Bronchial epithelial cell (primary cell): ENCODE results near the gene PISD. TPM values are rescaled to one million over a fixed set of nuclear protein-coding genes. Genes with fewer than 3 reads are reported as not detected.
"Not testable (repeated sequence)": the region's sequence is repeated elsewhere in the genome, so short reads cannot be mapped to it uniquely, and the experiment has no call there.

Source experiments
- DNase-seq: peaks from one replicate; pipeline ENCODE4 v3.0.0-alpha.2; 2010; ENCODE audit warnings: low read depth
- FAIRE-seq: peaks from 2 replicates; lab custom pipeline; 2011; peaks lifted over from hg19 to GRCh38; lab: Jason Lieb, UNC
- H3K27me3 ChIP-seq: 2 replicates; pipeline ENCODE4 v1.5.1; 2011; ENCODE audit warnings: low read length; ENCODE audit not compliant: control insufficient read depth, insufficient read depth
- H3K36me3 ChIP-seq: 2 replicates; pipeline ENCODE4 v1.5.1; 2011; ENCODE audit warnings: low read length; ENCODE audit not compliant: control insufficient read depth, insufficient read depth
- H3K4me3 ChIP-seq: 2 replicates; pipeline ENCODE4 v1.5.1; 2011; ENCODE audit warnings: mild to moderate bottlenecking, low read depth, low read length, control low read depth
- CTCF ChIP-seq: IDR thresholded peaks from 2 replicates; pipeline ENCODE4 v1.5.1; 2011; ENCODE audit warnings: mild to moderate bottlenecking, moderate library complexity, low read length, control low read depth, inconsistent platforms; ENCODE audit not compliant: insufficient read depth, severe bottlenecking
- total RNA-seq: library from RNA; depleted of rRNA; stranded (reverse); fragments of >200 nt; gene quantifications from 2 replicates; pipeline ENCODE4 v1.2.1, GENCODE V29; 2014

Gene PISD
- total RNA-seq, 1 donor from 2014 or later, result 28.7 TPM

DNA sequence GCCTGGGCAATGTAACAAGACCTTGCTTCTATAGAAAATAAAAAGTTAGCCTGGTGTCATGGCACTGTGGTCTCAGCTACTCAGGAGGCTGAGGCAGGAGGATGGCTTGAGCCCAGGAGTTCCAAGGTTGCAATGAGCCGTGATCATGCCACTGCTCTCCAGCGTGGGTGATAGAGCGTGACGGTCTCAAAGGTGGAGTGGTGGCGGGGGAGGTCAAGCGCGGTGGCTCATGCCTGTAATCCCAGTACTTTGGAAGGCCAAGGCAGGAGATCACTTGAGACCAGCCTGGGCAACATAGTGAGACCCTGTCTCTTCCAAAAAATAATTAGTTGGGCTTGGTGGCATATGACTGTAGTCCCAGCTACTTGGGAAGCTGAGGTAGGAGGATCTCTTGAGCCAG is 16.7 kb upstream of the PISD start:
- no peaks in the 10 kb centered on the region for H3K27me3 ChIP-seq
- H3K36me3 ChIP-seq, result no peaks in the 10 kb centered on the region
- TF ChIP-seq CTCF, result no peak
- no peak for DNase-seq
- H3K4me3 ChIP-seq, result no peak overlapping the region
- FAIRE-seq, result no peak

DNA sequence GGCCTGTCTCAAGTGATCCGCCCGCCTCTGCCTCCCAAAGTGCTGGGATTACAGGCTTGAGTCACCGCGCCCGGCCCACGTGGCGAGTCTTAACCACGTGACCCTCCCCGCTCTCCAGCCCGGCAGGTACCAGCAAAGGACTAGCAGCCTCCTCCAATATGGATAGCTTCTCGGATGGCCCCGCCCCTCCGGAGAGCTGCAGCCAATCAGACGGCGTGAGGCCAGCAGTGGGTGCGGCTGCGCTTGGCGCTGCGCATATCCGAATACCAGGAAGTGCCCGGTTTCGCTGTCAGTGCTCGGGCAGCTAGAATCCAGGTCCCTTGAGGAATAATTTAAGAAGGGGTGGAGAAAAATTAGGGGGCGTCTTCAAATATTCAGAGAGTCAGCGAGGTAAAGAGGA is 14.7 kb upstream of the PISD start:
- no peak for TF ChIP-seq CTCF
- peak overlapping the region; percentile 32 for H3K4me3 ChIP-seq
- FAIRE-seq (no peak), DNase-seq (peak; percentile 90)
- H3K27me3 ChIP-seq, result no peaks in the 10 kb centered on the region
- H3K36me3 ChIP-seq, result no peaks in the 10 kb centered on the region

GRCh38 chr22:31674219-31674618 is 12.2 kb upstream of the PISD start:
- H3K4me3 ChIP-seq, FAIRE-seq, H3K36me3 ChIP-seq, H3K27me3 ChIP-seq, DNase-seq: not testable (repeated sequence)

- H3K4me3 ChIP-seq, H3K27me3 ChIP-seq, DNase-seq, H3K36me3 ChIP-seq, FAIRE-seq: not testable (repeated sequence)
Observed at GRCh38 chr22:31668849-31669248, 6.8 kb upstream of the PISD start.

- no peak for FAIRE-seq
- H3K36me3 ChIP-seq, result peaks cover 1% of the 10 kb centered on the region
Observed at GRCh38 chr22:31662668-31663037, 638 bp upstream of the PISD start.

GRCh38 chr22:31660860-31661341 is 1.1 kb downstream of the PISD start:
- FAIRE-seq, H3K36me3 ChIP-seq, H3K27me3 ChIP-seq: not testable (repeated sequence)
- H3K4me3 ChIP-seq, result peak overlapping the region; percentile 61
- DNase-seq, result peak; percentile 84

More at GRCh38 chr22:31662668-31663037, 638 bp upstream of the PISD start:
- Histone ChIP-seq H3K27me3 (no peaks in the 10 kb centered on the region), H3K4me3 (peak overlapping the region; percentile 61)
- no peak for TF ChIP-seq CTCF
- DNase-seq, result no peak

DNA sequence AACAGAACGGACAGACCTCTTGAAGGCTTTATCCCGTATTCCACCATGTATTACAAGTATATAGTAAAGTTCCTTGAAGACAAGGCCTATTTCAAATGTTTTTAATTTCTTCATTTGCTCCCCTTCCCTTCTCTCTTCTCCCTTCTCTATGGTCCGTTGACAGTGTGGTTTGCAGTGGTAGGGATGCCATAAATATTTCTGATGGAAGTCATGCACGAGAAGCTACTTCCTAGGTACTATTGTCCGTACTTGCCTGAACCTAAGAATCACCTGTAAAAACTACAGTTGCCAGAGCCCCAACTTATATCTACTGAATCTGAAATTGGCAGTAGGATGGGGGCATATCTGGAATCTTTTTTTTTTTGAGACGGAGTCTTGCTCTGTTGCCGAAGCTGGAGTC is 2.8 kb downstream of the PISD start:
- no peak for TF ChIP-seq CTCF
- FAIRE-seq (no peak), DNase-seq (peak; percentile 73)
- Histone ChIP-seq H3K36me3 (peaks cover 1% of the 10 kb centered on the region), H3K27me3 (no peaks in the 10 kb centered on the region), H3K4me3 (no peak overlapping the region)
